Suprapubic skin (tissue), 4 donors: ENCODE results near the gene CHRNA5.

Experiments used
- EP300 ChIP-seq: sonication (generic); formaldehyde crosslinking; IDR thresholded peaks from one replicate; pipeline ENCODE4 v1.6.1; 2017; ENCODE audit warnings: antibody characterized with exemption
- POLR2A ChIP-seq, 2 donors: fragments of 450-650 bp; IDR thresholded peaks; one replicate each; pipeline ENCODE4 v1.6.1; 2017; ENCODE audit warnings: antibody characterized with exemption in 2 of 2, mild to moderate bottlenecking in 2 of 2, moderate library complexity in 2 of 2
- POLR2AphosphoS5 ChIP-seq, 3 donors: sonication (generic); formaldehyde crosslinking; IDR thresholded peaks; one replicate each; pipeline ENCODE4 v1.6.1; 2017; ENCODE audit warnings: antibody characterized with exemption in 3 of 3
- TF ChIP-seq, protein P1 (sequence below), 2 donors: fragments of 200-600 bp in 1 of 2; fragments of 450-650 bp in 1 of 2; sonication (generic) in 1 of 2; IDR thresholded peaks; one replicate each; pipeline ENCODE4 v1.5.1; 2016 to 2019; ENCODE audit warnings: antibody characterized with exemption in 2 of 2, mild to moderate bottlenecking in 1 of 2, moderate library complexity in 1 of 2

DNA sequence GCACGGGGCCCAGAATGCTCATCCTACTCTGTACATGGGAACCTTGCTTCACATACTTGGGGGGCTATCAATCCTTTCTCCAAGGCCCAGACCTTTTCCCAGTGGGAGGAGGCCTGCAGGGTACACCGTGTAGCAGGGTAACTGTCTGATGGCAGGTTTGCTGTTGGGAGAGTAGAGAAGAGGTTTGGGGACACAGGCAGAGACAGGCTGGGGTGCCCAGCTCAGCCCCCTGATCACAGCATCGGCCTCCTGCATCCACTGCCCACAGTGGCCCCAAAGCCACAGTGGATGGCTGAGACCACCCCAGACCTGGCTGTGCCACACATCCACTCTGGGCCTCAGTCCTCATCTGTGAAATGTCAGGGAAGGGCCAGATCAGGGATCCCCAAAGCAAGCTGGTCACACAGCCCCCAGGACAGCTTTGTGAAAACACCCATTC is 49.9 kb downstream of the CHRNA5 start:
- TF ChIP-seq, protein P1, sequence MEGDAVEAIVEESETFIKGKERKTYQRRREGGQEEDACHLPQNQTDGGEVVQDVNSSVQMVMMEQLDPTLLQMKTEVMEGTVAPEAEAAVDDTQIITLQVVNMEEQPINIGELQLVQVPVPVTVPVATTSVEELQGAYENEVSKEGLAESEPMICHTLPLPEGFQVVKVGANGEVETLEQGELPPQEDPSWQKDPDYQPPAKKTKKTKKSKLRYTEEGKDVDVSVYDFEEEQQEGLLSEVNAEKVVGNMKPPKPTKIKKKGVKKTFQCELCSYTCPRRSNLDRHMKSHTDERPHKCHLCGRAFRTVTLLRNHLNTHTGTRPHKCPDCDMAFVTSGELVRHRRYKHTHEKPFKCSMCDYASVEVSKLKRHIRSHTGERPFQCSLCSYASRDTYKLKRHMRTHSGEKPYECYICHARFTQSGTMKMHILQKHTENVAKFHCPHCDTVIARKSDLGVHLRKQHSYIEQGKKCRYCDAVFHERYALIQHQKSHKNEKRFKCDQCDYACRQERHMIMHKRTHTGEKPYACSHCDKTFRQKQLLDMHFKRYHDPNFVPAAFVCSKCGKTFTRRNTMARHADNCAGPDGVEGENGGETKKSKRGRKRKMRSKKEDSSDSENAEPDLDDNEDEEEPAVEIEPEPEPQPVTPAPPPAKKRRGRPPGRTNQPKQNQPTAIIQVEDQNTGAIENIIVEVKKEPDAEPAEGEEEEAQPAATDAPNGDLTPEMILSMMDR (IDR thresholded peaks at IDR 0.05): no peak
- TF ChIP-seq POLR2AphosphoS5 (IDR thresholded peaks at IDR 0.05): no peak
- no peak for TF ChIP-seq POLR2A (IDR thresholded peaks at IDR 0.05)
- TF ChIP-seq EP300: no peak
